Measurements from ENCODE around the gene GATA5.

Gene GATA5

DNA sequence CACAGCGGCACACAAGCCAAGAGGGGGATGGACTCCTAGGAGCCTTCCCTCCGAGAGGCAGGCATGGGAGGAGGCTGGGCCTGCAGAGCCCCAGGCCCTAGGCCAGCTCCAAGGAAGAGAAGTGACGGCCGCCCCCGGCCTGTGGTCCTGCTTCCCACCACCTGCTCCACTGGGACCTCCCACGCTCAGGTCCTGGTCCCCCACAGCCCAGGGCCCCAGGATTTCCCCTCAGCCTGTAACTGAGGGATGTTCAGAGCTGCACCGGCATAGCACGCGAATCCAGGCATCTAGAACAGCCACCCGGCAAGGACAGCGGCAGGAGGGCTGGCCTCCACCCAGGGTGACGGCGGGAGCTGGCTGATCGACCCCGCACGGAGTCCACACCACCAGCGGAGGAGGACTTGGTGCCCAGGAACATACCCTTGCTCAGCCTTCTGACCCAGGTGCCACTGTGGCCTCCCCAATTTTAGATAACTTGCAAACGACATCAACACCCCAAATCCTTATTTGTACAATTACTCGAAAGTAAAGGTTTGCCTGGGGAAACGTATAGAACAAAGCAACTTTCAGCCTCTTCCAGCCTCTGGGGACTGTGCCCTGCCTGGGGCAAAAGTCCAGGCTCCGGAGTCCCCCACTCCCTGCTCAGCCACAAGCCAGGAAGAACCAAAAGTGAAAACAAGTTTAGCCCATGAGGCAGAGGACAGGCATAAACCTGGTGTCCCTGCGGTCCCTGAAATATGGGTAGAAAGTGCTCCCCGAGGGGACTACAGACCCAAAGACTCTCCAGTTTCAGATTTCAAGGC is 3.5 kb downstream of the GATA5 start:
- DNase-seq = no peak

DNA sequence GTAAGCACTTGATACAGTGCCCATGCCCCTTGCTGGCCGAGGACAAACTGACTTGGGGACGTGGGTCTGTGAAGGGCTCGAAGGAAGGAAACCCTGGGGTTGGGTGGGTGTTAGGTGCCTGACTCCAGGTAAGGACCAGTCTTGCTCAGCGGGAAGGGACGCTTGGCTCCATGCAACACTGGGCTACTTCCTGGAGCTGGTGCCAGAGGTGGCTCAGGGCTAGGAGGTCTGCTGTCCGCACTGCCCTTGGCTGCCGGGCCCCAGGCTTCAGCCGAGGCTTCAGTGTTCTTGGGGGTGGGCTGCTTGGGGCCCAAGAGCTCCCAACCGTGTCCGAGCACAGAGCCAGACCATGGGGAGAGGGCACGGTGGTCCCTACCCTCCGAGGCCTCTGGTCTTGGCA is 5.3 kb downstream of the GATA5 start:
- DNase-seq = no peak

DNA sequence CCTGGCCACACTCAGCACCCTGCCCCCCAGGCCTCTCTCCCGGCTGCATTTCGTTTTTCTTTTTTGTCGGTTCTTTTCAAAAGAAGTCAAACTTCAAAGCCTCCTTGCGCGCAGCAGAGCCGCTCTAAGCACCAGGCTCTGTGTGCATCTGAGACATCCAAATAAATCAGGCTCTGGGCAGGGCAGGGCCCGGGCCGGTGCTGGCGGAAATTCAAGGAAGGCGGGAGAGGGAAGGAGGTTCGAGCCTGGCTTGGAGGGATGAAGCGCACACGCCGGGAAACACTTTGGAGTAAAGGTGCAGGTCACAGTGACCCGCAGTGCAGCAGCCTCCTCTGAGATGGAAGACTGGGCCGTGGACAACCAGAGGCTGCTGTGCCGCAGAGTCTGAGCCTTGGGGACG is 5.8 kb downstream of the GATA5 start:
- DNase-seq = no peak

DNA sequence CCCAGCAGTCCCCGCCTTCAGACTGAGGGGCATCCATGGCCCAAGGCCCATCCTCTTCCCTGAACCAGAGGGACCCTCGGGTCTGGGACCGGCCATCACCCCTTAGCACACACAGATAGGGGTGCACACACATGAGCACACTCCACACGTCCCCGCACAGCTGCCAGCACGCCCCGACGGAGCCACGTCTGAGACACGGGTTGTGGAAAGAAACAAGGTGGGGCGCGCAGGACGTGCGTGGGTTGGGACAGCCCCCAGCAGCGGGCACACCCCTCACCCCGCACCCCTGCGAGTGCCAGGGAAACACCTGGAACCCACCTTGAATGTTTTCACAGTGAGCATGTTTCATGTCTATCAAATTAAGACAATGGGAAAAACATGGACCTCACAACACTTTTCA is 6.4 kb downstream of the GATA5 start:
- no peak for DNase-seq

DNA sequence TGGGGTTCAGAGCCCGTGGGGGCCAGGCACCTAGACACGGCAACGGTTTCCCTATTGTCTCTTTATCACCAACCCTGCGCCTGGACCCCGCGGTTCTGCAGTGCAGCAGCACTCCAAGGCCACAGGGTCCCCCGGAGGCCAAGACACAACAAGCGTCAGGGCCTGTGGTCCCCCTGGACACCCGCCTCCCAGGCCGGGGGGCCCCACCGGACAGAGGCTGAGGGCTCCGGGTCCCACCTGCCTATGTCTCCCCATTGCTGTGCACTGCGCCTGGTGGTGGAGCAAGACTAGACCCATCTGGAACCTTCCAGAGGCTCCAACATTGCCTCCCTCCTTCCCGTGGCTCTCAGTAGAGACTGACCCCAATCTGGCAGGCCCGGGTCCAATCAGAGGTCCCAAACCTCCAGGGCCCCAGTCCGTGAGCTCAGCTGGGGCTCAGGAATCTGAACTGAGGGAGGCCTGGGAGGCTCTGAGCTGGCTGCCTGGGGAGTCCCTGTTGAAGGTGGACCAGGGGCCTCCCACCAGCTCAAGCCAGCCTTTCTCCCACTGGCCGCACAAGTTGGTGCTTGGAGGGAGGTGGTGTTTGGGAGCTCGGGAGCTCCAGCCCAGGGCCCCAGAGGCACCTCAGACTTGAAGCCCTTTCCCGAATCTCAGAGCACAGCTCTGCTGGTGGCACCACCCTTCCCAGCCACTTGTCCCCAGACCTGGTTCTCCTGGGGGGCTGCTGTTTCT is 8.8 kb downstream of the GATA5 start:
- DNase-seq = no peak

DNA sequence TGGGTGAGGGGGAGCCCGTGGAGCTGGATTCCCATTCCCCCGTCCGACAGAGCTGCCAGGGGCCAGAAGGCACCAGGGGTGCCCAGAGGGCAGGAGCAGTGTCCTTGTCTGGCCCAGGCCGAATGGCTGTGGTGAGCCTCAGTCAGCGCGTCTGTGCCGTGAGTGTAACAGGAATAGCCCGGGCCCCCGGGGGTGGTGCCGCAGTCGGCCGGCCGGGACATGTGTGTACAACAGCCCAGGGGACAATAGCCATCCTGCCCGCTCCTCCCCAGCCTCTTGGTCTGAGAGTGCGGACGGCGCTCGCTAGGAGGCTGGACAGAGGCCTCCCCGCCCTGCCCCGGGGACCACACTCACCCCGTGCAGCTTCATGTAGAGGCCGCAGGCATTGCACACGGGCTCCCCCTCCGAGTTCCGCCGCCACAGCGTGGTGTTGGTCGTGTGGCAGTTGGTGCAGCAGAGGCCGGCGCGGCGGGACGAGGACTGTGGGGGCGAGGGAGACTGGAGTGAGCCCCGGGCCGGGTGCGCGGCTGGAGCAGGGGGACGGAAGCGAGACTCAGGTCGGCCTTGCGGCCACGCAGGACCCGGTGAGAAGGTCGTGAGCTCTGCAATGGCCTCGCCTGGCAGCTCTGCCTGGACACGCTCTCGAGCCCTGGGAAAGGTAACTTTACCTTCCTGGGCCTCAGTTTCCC is 9.6 kb downstream of the GATA5 start:
- no peak for DNase-seq

DNA sequence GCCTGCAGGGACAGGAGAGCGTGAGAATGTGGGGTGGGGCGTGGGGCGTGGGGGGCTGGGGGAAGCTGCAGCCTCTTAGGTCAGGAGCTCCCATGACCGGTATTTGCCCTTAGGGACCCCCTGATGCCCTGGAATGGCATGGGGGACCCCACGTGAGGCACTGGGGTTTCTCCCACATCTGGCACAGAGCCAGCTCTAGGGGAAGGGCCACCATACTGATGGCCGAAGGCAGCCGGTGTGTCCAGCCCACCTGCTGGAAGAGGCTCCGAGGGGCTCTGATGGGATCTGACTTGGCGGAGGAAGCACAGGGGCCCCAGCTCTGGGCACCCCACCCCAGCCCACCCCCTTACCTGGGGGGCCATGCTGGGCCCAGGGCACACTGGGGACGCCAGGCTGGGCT is 10.8 kb downstream of the GATA5 start:
- DNase-seq = no peak

DNA sequence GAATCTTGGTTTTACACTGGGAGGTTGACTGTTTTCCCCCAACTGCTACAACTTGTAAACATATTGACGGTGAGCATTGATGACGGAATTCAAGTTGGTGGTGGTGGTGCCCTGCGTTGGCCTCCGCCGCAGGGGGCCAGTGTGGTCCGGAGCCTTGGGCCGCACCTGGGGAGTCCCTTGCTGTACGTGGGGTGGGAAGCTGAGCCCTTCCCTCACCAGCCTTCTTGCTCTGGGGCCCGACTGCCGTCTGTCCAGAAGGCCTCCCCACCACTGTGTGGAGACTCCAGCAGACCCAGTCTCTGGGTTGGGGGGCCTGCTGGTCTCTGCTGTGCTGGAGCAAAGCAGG is 11.4 kb downstream of the GATA5 start:
- no peak for DNase-seq

DNA sequence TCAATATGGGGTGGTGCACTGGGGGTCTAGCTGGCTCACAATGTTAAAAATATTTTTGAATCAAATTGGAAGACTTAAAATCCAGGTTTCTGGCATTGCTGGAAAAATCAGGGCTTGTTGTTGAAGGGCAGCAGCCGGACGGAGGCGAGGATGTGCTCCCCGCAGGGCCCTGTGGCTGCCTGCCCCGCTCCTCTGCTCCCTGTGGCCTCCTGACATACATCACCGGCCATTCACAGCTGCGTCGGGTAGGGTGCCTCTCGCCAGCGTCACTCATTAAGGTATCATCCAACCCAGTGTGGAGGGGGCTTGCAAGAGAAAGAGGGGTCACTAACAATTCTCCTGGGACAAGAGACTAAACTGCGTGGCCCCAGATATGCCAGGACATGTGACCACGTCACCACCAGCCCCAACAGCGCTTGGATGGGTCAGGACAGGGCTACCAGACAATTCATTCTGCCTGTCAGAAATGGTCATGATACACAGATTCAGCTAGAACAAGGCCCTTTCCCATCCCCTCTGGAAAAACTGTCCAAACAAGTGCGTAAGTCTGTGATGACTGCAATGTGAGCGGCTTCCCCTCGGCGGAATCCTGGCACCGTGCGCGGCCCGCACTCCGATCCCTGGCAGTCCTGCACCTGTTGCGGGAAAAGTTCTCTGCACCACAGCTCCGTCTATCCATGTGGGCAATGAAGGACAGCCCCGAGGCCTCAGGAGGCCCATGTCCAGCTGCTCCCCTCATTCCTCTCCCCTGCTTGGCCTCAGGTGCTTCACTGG is 12.0 kb downstream of the GATA5 start:
- no peak for DNase-seq

DNA sequence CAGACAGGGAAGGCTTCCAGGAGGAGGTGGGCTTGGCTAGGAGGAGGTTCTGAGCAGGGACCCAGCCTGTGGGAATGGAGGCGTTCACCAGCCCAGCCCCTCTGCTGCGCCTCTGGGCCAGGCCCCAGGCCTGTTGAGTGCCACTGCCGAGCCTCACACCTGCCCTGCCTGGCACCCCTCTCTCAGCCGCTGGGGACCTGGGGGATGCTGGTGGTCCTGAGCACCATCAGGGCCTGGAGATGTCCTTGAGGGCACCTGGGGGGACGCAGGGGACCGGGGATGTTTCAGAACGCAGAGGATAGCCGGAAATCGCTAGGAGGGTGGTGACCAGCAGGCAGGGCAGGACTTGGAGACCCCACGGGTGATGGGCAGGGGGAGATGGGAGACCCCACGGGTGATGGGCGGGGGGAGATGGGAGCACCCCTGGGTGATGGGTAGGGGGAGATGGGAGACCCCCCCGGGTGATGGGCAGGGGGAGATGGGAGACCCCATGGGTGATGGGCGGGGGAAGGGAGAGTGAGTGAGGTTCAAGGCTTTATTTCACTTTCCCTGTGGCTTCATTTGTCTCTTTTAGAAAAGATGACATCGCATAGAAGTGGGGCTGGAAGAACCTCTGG is 12.7 kb downstream of the GATA5 start:
- no peak for DNase-seq

DNA sequence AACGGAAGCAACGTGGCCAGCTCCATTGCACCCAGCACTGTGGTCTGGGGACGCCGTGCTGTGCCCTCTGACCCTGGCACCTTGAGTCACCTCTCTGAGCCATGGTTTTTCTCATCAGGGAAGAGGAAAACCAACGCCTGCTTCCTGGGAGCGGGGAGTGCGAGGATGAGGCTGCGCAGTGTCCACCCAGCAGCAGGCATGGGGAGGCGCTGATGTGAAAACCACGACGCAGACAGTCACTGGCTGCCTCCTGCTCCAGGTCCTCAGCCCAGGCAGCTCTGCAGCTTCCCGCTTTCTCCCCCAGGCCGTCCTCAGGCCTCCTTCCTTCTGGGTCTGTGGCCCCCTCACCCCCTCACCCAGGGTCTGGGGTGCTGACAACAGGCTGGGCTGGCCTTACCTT is 14.0 kb downstream of the GATA5 start:
- no peak for DNase-seq

DNA sequence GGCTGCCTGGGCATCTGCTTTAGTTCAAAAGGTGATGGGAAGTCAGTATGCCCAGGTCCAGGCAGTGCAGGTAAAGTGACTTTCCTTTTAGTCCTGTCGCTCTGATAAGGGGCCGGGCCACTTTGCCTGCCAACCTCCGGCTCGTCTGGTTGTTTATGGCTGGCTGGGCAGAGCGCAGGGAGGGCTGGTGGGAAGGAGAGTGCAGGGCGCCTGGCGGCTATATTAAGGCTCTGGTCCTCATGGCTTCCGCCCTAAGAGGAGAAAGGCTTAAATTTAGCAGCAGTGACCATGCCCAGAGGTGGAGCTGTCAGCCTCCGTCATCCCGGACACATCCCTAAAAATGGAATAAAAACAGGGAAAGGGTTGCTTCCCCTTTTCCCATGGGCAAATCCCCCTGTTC is 14.6 kb downstream of the GATA5 start:
- DNase-seq = no peak

DNA sequence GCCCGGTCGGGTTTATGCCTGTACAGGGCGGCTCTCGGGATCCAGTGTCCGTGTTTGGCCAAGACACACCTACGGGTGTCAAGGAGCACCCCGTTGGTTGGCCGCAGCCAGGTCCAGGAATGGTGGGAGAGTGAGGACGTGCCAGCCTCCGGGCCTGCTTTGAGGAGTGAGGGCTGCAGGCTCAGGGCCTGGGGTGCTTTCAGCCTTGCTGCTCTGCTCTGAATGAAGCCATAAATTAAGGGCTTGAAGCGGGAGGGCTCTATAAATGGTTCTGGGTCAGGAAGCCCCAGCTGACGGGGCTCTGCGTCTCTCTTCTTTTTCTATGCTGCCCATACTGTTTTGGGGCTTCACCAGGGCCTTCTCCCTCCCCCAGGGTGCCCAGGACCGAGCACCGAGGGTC is 15.1 kb downstream of the GATA5 start:
- no peak for DNase-seq

DNA sequence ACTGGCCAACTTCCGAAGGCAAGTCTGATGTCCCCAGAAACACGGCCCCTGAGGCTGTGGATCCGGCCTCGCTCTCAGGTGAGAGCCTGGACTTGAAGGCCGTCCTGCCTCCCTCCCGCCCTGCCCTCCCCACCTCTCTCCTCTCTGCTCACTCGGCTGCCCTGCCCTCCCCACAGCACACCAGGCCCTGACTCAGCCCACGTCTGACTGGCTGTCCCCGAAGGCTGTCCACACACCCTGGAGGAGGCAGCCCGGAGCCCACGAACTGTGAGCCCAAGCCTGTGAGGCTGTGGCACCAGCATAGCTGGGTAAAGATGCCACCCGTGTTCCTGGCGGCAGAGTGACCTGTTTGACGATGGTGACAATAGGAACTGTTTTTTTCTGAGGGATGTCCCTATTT is 16.3 kb downstream of the GATA5 start:
- no peak for DNase-seq

DNA sequence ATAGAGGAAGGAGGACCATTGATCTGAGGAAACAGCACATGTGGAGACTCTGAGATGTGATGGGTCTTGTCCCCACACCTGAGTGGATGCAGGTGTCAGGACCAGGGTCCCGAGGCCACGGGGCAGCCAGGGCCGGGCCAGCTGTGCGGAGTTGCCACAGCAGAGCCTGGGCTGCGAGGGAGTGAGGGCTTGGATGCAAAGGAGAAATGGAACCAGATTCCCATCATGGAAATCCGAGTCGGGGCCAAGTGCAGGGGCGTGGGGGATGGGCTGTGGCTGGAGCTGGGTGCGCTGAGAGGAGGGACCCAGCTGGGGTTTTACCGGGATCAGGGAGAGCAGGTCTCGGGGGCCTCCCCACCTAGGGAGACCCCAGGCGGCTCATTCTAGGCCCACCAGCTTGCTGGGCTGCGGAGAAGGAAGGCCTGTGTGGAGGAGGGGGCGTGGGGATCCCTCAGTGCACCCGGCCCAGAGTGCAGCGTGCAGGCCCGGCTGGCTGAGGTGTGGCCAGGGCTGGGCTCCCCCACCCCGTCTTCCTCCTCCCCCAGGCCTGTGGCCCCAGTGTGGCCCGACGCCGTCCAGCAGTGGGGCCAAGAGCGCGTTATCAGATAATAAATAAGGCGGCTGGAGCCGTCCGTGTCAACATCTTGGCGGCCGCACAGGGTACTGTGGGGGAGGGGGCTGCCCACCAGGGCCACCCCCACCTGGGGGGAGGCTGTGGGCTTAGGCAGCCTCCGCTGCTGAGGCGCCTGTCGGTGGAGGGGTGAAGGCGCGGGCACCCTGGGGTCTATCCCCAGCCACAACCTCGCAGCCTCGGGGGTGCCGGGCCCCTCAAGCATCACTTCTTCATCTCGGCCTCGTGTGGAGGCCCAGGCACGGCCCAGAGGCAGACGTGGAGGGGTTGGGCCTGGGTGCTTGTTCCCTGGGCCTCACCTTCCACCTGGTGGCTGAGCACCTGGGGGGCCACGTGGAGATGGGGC is 17.2 kb downstream of the GATA5 start:
- no peak for DNase-seq

DNA sequence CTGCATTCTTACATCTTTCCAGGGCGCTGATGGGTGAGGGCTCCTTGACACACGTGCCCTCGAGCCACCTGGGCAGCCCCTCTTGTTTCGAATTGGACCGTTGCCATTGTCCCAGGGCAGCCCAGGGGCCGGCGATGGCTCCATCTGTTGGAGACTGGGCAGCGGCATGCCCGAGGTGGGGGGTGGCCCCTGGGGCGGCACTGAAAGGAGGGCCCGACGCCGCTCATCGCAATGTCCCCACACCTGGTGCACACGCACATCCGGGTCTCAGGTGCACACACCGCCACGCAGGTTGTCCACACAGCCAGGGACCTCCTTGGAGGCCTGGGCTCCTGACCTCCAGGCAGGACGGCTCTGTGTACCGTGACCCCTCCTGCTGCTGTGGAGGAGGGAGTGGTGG is 18.0 kb downstream of the GATA5 start:
- no peak for DNase-seq

DNA sequence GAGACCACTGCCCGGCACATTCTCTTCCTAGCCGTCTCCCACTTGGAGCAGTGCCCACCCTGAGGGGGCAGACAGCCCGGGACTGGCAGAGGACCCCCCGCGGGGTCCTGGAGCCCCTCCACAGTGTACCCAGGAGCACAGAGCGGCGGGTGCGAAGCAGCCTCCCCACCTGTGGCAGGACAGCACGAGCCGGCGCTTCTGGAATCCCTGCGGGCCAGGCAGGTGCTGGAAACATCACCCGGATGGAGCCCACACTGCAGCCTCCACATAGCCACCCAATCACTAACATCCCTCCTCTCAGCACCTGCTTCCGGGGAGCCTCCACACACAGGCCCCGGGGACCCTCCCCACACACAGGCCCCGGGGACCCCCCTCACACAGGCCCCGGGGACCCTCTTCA is 18.7 kb downstream of the GATA5 start:
- no peak for DNase-seq

DNA sequence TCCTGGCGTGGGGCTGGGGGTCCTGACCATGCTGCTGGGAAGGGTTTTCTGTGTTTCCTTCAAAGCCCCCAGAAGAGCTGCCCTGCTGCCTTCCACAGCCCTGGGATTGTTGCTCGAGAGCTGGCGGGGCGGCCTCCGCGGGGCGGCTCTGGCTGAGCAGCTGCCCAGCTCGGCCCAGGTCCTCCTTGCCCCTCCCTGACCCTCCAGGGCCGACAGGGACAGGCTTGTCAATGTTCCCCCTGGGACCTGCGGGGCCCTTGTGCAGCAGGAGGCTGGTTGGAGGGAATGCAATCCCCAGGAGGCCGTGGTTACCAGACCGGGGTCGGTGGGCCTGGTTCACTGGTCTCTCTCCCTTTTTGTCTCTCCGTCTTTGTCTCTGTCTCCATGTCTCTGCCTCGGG is 19.9 kb downstream of the GATA5 start:
- no peak for DNase-seq

DNA sequence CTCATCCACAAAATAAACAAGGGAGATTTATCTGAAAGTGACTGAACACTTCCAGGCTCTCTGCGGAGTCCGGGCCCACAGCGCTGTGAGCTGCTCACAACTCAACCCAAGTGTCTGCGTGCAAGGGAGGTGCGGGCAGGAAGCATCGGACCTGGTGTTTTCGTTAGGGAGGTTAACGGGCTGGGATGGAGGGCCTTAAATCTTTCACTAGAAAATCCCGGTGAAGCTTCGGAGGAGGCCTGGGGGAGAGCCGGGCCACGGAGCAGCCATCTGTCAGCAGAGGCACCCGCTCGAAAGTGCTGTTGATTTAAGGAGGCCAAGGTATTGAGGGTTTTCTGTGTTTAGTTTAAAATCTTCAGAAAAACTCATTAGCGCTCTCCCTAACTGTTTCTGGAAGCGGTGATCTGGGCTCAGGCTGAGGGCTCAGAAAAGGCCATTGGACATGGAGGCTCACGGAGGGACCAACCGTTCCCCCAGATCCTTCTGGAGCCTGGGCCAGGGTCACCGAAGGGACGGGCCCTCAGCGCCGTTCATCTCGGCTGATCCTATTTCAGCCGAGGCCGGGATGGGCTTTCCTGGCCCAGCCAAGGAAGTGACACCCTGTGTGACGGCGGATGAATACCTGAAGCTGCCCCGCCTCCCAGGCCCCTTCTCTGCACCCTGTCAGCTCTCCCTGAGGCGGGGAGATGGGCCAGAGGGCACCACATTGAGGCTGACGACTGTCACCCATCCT is 20.7 kb downstream of the GATA5 start:
- no peak for DNase-seq

DNA sequence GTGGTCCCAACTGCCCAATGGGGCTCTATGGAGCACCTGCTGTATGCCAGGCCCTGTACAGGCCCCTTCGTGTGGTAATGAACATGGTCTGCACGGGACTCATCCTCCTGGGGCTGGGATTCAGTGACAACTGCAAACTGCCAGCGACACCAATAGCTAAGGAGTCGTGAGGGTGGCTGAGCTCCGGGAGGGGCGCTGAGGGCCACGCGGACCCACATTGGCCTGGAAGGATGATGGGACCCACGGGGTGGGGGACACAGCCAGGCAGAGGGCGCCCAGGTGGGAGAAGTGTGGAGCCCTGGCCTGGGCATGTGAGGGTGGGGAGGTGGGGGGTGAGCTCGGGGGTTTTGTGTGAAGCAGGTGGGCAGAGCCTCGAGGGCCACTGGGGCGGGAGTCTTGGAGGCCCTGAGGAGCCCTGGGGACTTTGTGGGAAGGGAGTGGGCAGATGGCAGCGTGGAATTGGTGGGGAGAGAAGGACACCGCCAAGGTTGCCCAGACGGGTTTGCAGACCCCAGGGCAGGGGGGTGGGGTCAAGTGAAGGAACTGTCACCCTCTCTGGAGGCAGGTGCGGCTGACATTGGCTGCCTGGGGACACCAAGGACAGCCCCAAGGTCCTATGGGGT is 22.5 kb downstream of the GATA5 start:
- no peak for DNase-seq

Data from fibroblast of skin of back (primary cell).